GM23338 (cell line): Measurements from ENCODE around the gene CORO1C. TPM values are rescaled to one million over a fixed set of nuclear protein-coding genes. Genes with fewer than 3 reads are reported as not detected.

ENCODE experiments used
- ATAC-seq: fragments of 200-7000 bp; cut with Tn5 transposase; 3 replicates; pipeline ENCODE4 v1.9.1; 2020
- DNase-seq: peaks from one replicate; pipeline ENCODE4 v3.0.0-alpha.2; 2015; ENCODE audit warnings: low spot score
- H2AFZ ChIP-seq: fragments of 200-600 bp; sonication (generic); 2 replicates; pipeline ENCODE4 v1.8.0; 2016; ENCODE audit warnings: antibody characterized with exemption, mild to moderate bottlenecking, moderate library complexity
- H3F3A ChIP-seq: fragments of 200-600 bp; sonication (generic); replicated peaks from 2 replicates; pipeline ENCODE4 v1.8.0; 2017; ENCODE audit warnings: antibody characterized with exemption, mixed run types, low read depth
- H3K27ac ChIP-seq: fragments of 200-600 bp; sonication (generic); 2 replicates; pipeline ENCODE4 v1.6.1; 2016; ENCODE audit warnings: low read depth
- H3K27me3 ChIP-seq: fragments of 200-600 bp; sonication (generic); 2 replicates; pipeline ENCODE4 v1.8.0; 2016; ENCODE audit warnings: mild to moderate bottlenecking, mixed run types, moderate library complexity; ENCODE audit not compliant: insufficient read depth
- H3K36me3 ChIP-seq: fragments of 200-600 bp; sonication (generic); 2 replicates; pipeline ENCODE4 v1.8.0; 2016; ENCODE audit warnings: mild to moderate bottlenecking; ENCODE audit not compliant: insufficient read depth
- H3K4me1 ChIP-seq: fragments of 200-600 bp; sonication (generic); 2 replicates; pipeline ENCODE4 v1.8.0; 2016; ENCODE audit warnings: mild to moderate bottlenecking, moderate library complexity; ENCODE audit not compliant: insufficient read depth
- H3K4me2 ChIP-seq: fragments of 200-600 bp; sonication (generic); 2 replicates; pipeline ENCODE4 v1.7.1; 2017; ENCODE audit warnings: mixed run types
- H3K4me3 ChIP-seq: fragments of 200-600 bp; sonication (generic); 2 replicates; pipeline ENCODE4 v1.6.1; 2016; ENCODE audit warnings: mixed run types
- H3K79me2 ChIP-seq: fragments of 200-600 bp; sonication (generic); replicated peaks from 2 replicates; pipeline ENCODE4 v1.8.0; 2017; ENCODE audit warnings: mild to moderate bottlenecking; ENCODE audit not compliant: insufficient read depth
- H3K9me2 ChIP-seq: fragments of 200-600 bp; sonication (generic); 2 replicates; pipeline ENCODE4 v1.8.0; 2017; ENCODE audit not compliant: insufficient read depth
- H4K20me1 ChIP-seq: fragments of 200-600 bp; sonication (generic); replicated peaks from 2 replicates; pipeline ENCODE4 v1.8.0; 2017; ENCODE audit warnings: mild to moderate bottlenecking; ENCODE audit not compliant: insufficient read depth
- H3K27ac Mint-ChIP-seq: 2 replicates; pipeline ENCODE4 v1.8.0; 2020; ENCODE audit warnings: inconsistent platforms, mild to moderate bottlenecking, moderate library complexity, mixed read lengths
- H3K27me3 Mint-ChIP-seq: 3 replicates; pipeline ENCODE4 v1.8.0; 2022; ENCODE audit warnings: low read depth, mild to moderate bottlenecking, moderate library complexity, mixed read lengths, inconsistent platforms; ENCODE audit not compliant: insufficient read depth, poor library complexity
- H3K36me3 Mint-ChIP-seq: 3 replicates; pipeline ENCODE4 v1.8.0; 2021; ENCODE audit warnings: low read depth, mild to moderate bottlenecking, inconsistent platforms, moderate library complexity, mixed read lengths
- H3K4me1 Mint-ChIP-seq: 3 replicates; pipeline ENCODE4 v1.8.0; 2020; ENCODE audit warnings: mild to moderate bottlenecking, inconsistent platforms, mixed read lengths
- H3K4me3 Mint-ChIP-seq: 3 replicates; pipeline ENCODE4 v1.8.0; 2021; ENCODE audit warnings: moderate library complexity, mild to moderate bottlenecking, inconsistent platforms, mixed read lengths
- H3K9me3 Mint-ChIP-seq: 3 replicates; pipeline ENCODE4 v1.8.0; 2020; ENCODE audit warnings: moderate library complexity, mild to moderate bottlenecking, inconsistent platforms, mixed read lengths
- ETS1 ChIP-seq: IDR thresholded peaks from 2 replicates; pipeline ENCODE4 v1.6.1; 2016; ENCODE audit warnings: antibody characterized with exemption
- EZH2 ChIP-seq: fragments of 200-600 bp; sonication (generic); IDR thresholded peaks from one replicate; pipeline ENCODE4 v1.8.0; 2017; ENCODE audit warnings: antibody characterized with exemption, mild to moderate bottlenecking, low read depth; ENCODE audit not compliant: unreplicated experiment
- EZH2phosphoT487 ChIP-seq: fragments of 200-600 bp; sonication (generic); IDR thresholded peaks from one replicate; pipeline ENCODE4 v1.8.1; 2018; ENCODE audit warnings: antibody characterized with exemption; ENCODE audit not compliant: unreplicated experiment
- NANOG ChIP-seq: IDR thresholded peaks from 2 replicates; pipeline ENCODE4 v1.6.1; 2016; ENCODE audit warnings: antibody characterized with exemption, borderline replicate concordance
- POLR2AphosphoS5 ChIP-seq: IDR thresholded peaks from 2 replicates; pipeline ENCODE4 v1.6.1; 2016; ENCODE audit warnings: antibody characterized with exemption, low read depth
- REST ChIP-seq: IDR thresholded peaks from one replicate; pipeline ENCODE4 v1.6.1; 2018; ENCODE audit warnings: antibody characterized with exemption; ENCODE audit not compliant: unreplicated experiment
- ZNF114 ChIP-seq: fragments of 250-450 bp; sonication (Bioruptor Pico); IDR thresholded peaks from 2 replicates; pipeline ENCODE4 v1.5.0; 2020; ENCODE audit warnings: mild to moderate bottlenecking, moderate library complexity
- polyA plus RNA-seq: library from polyadenylated mRNA; unstranded; fragments of >200 nt; fragmentation: Nextera tagmentation; extraction: Ambion mirVana; gene quantifications from 2 replicates; pipeline ENCODE4 v1.2.1, GENCODE V29; 2016
- total RNA-seq: library from RNA; depleted of rRNA; stranded (reverse); fragments of >200 nt; shearing (Covaris generic); gene quantifications from 2 replicates; pipeline ENCODE4 v1.2.3, GENCODE V29; 2014

CORO1C gene
- total and polyA plus RNA-seq, 2 experiments from 2014 or later, result 59.2 to 89.5 TPM

- TF ChIP-seq ETS1, result no peak
- TF ChIP-seq POLR2AphosphoS5, result no peak
- TF ChIP-seq ZNF114 (CRISPR knock-in tag), result no peak
- no peak for TF ChIP-seq EZH2phosphoT487
These were observed 81.2 kb downstream of the CORO1C start (continued) for GRCh38 chr12:108650083-108650482.

GRCh38 chr12:108649669-108650068 is 81.6 kb downstream of the CORO1C start:
- no peaks in the 10 kb centered on the region for H3K79me2 ChIP-seq

More at GRCh38 chr12:108649669-108650068, 81.6 kb downstream of the CORO1C start:
- Histone ChIP-seq H4K20me1 (no peaks in the 10 kb centered on the region), H3K27ac (no peak overlapping the region), H2AFZ (no peak overlapping the region), H3K4me1 (peaks cover 22% of the 10 kb centered on the region), H3K36me3 (peaks cover 15% of the 10 kb centered on the region; the same call in 1 of the 2 replicates), H3F3A (no peaks in the 10 kb centered on the region), H3K4me2 (no peak overlapping the region), H3K4me3 (no peak overlapping the region), H3K9me2 (no peaks in the 10 kb centered on the region), H3K27me3 (no peaks in the 10 kb centered on the region)
- no peak overlapping the region for H3K27ac Mint-ChIP-seq
- peaks cover 44% of the 10 kb centered on the region for H3K36me3 Mint-ChIP-seq
- no peaks in the 10 kb centered on the region for H3K9me3 Mint-ChIP-seq
- ATAC-seq, result no peak
- no peak for DNase-seq
- peaks cover 6% of the 10 kb centered on the region for H3K27me3 Mint-ChIP-seq
- TF ChIP-seq EZH2 (no peak), REST (no peak), NANOG (no peak)
- peaks cover 31% of the 10 kb centered on the region for H3K4me1 Mint-ChIP-seq
- no peak overlapping the region for H3K4me3 Mint-ChIP-seq
